Cerebellar nuclear complex (tissue), 1 donor: Measurements from ENCODE around the gene MYDGF.
A peak's percentile ranks its signal among the peaks of the same experiment; 100 is the strongest.
"Not testable (repeated sequence)": the region's sequence is repeated elsewhere in the genome, so short reads cannot be mapped to it uniquely, and the experiment has no call there.

Source experiments
- DNase-seq, 2 experiments: peaks; one replicate each; lab custom pipeline; 2025; lab: John Stamatoyannopoulos, UW

MYDGF gene

GRCh38 chr19:4669723-4670480 lies at the start of gene MYDGF:
TSS of gene MYDGF (minus strand) at chr19:4670342. CDS start at chr19:4670334, 8 bp downstream.
- DNase-seq, result peak in 1 of 2 experiments; percentile 50

GRCh38 chr19:4719499-4719866 lies 49.3 kb upstream of the MYDGF start:
- DNase-seq, result no peak

- no peak for DNase-seq
These were observed 48.0 kb upstream of the MYDGF start for GRCh38 chr19:4717966-4718701.

- DNase-seq, result no peak
These were observed 47.2 kb upstream of the MYDGF start for GRCh38 chr19:4717191-4717965.

GRCh38 chr19:4715529-4716221 lies 45.5 kb upstream of the MYDGF start:
- no peak for DNase-seq

- DNase-seq, result not testable (repeated sequence)
These were observed 45.0 kb upstream of the MYDGF start for GRCh38 chr19:4715178-4715528.

GRCh38 chr19:4714016-4714415 lies 43.9 kb upstream of the MYDGF start:
- DNase-seq, result no peak

- peak in 1 of 2 experiments; percentile 31 for DNase-seq
These were observed 43.3 kb upstream of the MYDGF start for GRCh38 chr19:4713384-4713951.

GRCh38 chr19:4712771-4713170 lies 42.6 kb upstream of the MYDGF start:
- DNase-seq, result no peak

GRCh38 chr19:4711211-4711610 lies 41.1 kb upstream of the MYDGF start:
- no peak for DNase-seq

GRCh38 chr19:4710281-4710600 lies 40.1 kb upstream of the MYDGF start:
- DNase-seq, result no peak

- no peak for DNase-seq
These were observed 39.5 kb upstream of the MYDGF start for GRCh38 chr19:4709440-4710280.

- no peak for DNase-seq
These were observed 38.0 kb upstream of the MYDGF start for GRCh38 chr19:4707956-4708650.

GRCh38 chr19:4707322-4707721 lies 37.2 kb upstream of the MYDGF start:
- no peak for DNase-seq

GRCh38 chr19:4705413-4706131 lies 35.4 kb upstream of the MYDGF start:
- no peak for DNase-seq

GRCh38 chr19:4704317-4704673 lies 34.2 kb upstream of the MYDGF start:
- peak in 1 of 2 experiments; percentile 20 for DNase-seq

GRCh38 chr19:4703671-4704316 lies 33.7 kb upstream of the MYDGF start:
- no peak for DNase-seq

GRCh38 chr19:4702764-4703163 lies 32.6 kb upstream of the MYDGF start:
- DNase-seq, result no peak

- no peak for DNase-seq
These were observed 31.4 kb upstream of the MYDGF start for GRCh38 chr19:4701557-4701956.

- no peak for DNase-seq
These were observed 30.5 kb upstream of the MYDGF start for GRCh38 chr19:4700693-4700970.
